ENCODE results near the gene PIP5K1C.
"Not testable (repeated sequence)": the region's sequence is repeated elsewhere in the genome, so short reads cannot be mapped to it uniquely, and the experiment has no call there.

PIP5K1C gene

GRCh38 chr19:3591876-3592613 is 108.2 kb downstream of the PIP5K1C start:
- DNase-seq (ENCODE audit: low read depth in 1 of 2, low spot score in 1 of 2): no peak

- DNase-seq (ENCODE audit: low read depth in 1 of 2, low spot score in 1 of 2): no peak
Measured at GRCh38 chr19:3590991-3591659, 109.1 kb downstream of the PIP5K1C start.

- no peak for DNase-seq (ENCODE audit: low read depth in 1 of 2, low spot score in 1 of 2)
Measured at GRCh38 chr19:3589949-3590348, 110.3 kb downstream of the PIP5K1C start.

GRCh38 chr19:3589439-3589838 is 110.8 kb downstream of the PIP5K1C start:
- no peak for DNase-seq (ENCODE audit: low read depth in 1 of 2, low spot score in 1 of 2)

GRCh38 chr19:3586707-3587346 is 113.4 kb downstream of the PIP5K1C start:
- no peak for DNase-seq (ENCODE audit: low read depth in 1 of 2, low spot score in 1 of 2)

GRCh38 chr19:3586127-3586626 is 114.1 kb downstream of the PIP5K1C start:
- peak in 1 of 2 donors; percentile 33 for DNase-seq (ENCODE audit: low read depth in 1 of 2, low spot score in 1 of 2)

- DNase-seq (ENCODE audit: low read depth in 1 of 2, low spot score in 1 of 2): no peak
Measured at GRCh38 chr19:3585301-3586126, 114.8 kb downstream of the PIP5K1C start, which contains the start of gene GIPC3. GIPC3 (plus strand) TSS chr19:3585478; CDS start chr19:3585598, 120 bp downstream.

- not testable (repeated sequence) for DNase-seq (ENCODE audit: low read depth in 1 of 2, low spot score in 1 of 2)
Measured at GRCh38 chr19:3584036-3584802, 116.0 kb downstream of the PIP5K1C start.

- DNase-seq (ENCODE audit: low read depth in 1 of 2, low spot score in 1 of 2): not testable (repeated sequence)
Measured at GRCh38 chr19:3581792-3582191, 118.5 kb downstream of the PIP5K1C start.

All from stimulated activated CD4-positive, alpha-beta T cell treated with anti-CD3 and anti-CD28 coated beads, Interleukin-15, amount 100 ng/mL, for 1 hour (primary cell).